ENCODE data around the gene ACVR1B.
A peak's percentile ranks its signal among the peaks of the same experiment; 100 is the strongest.
"Not testable (repeated sequence)": the region's sequence is repeated elsewhere in the genome, so short reads cannot be mapped to it uniquely, and the experiment has no call there.

The ACVR1B gene

DNA sequence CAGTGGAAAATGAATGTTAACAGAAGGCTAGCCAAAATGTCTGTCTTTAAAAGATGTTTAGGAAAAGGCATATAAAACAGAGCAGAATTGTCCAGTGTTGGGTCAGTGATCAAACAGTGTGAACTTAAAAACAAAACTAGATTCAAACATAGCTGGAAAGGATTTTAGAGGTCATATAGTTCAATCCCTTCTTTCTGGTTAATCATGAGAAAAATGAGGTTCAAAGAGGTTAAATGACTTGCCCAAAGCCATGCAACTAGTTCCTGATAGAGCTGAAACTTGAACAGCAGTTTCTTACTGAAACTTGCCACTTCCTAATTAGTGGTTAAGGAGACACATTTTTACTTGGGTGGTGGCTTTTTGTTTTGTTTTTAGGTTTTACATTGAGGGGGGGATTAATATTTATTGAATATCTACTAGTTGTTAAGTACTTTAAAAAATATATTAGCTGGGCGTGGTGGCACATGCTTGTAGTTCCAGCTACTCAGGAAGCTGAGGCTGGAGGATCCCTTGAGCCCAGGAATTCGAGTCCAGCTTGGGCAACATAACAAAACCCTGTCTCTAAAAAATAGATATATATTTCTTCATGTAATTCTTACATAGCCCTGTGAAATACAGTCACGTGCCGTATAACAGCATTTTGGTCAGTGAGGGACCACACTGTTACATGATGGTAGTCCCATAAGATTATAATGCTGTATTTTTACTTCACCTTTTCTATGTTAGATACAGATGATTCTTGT lies 20.4 kb downstream of the ACVR1B start:
- no peak for DNase-seq (ENCODE audit: low read depth)

DNA sequence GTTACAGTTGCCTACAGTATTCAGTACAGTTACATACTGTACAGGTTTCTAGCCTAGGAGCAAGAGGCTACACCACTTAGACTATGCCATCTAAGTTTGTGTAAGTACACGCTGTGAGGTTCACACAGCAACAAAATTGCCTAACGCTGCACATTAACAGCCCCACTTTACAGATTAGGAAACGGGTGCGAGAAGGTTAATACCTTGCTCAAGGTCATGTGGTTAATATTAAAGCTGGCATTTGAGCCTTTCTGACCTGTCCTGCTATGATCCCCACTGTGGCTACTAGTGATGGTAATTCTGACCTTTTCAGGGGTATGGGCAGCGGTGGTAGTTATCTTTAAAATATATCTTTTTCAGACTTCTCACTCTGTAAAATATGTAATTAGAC lies 20.9 kb downstream of the ACVR1B start:
- DNase-seq (ENCODE audit: low read depth): no peak

DNA sequence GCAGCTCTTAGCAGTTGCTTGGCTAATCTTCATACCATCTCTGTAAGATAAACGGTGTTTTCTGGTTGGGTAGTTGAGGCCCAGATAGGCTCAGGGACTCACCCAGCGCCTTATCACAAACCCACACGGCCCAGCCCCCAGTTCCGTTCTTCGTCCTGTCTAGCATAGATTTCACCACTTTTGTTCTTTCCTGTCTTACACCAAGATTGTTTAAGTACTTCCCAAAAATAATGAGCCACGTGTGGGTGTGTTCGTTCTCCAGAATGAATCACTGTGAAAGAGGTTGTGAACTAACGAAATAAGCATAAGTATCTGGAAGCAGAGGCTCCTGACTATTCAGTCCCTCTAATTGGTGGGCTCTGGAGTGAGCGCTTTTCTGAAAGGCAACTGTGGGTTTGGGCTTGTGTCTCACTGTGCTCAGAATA lies 21.4 kb downstream of the ACVR1B start:
- DNase-seq (ENCODE audit: low read depth): peak; percentile 60

DNA sequence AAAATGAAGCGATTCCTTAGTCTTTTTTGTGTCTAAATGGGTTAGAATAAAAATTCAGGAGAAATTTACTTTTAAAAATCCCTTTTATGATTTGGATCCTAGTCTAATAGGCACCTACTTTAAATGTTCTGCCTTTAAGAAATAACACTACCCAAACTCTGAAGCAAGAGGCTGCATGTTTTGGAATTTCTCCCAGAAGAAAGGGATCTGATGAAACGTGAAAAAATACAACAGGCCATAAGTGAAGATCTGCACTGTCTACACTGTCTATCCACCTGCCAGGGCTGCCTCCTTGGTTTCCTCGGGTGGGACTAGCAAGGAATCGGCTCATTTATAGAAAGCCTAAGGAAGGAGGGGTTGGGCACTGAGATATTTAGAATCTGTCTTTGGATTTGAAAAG lies 22.1 kb downstream of the ACVR1B start:
- DNase-seq (ENCODE audit: low read depth): no peak

DNA sequence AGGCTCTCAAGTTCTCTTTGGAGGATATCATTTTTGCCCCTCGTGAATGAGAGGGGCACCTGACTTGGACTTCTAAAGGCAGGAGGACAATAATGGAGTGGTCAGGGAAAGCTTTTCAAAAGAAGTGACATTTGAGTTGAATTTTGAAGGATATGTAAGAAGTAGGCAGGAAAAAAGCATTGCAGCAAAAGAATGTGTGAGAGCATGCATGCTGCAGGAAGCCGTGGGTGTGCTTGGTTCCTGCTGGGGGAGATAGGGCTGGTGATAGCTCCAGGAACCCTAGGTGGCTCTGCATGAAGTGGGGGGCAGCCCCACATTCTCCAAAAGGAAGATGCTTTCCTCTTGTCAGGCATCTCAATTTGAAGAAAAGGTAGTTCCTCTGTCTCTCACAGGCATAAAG lies 23.1 kb downstream of the ACVR1B start:
- no peak for DNase-seq (ENCODE audit: low read depth)

DNA sequence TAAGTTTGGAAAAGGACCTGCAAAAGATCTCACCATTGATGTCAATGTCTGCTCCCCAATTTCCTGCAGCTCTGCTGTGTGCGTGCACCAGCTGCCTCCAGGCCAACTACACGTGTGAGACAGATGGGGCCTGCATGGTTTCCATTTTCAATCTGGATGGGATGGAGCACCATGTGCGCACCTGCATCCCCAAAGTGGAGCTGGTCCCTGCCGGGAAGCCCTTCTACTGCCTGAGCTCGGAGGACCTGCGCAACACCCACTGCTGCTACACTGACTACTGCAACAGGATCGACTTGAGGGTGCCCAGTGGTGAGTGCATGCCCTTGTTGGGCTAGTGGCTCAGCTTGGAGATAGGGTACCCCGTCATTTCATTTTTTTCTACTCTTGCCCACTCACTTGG lies 23.7 kb downstream of the ACVR1B start:
- DNase-seq (ENCODE audit: low read depth): no peak

DNA sequence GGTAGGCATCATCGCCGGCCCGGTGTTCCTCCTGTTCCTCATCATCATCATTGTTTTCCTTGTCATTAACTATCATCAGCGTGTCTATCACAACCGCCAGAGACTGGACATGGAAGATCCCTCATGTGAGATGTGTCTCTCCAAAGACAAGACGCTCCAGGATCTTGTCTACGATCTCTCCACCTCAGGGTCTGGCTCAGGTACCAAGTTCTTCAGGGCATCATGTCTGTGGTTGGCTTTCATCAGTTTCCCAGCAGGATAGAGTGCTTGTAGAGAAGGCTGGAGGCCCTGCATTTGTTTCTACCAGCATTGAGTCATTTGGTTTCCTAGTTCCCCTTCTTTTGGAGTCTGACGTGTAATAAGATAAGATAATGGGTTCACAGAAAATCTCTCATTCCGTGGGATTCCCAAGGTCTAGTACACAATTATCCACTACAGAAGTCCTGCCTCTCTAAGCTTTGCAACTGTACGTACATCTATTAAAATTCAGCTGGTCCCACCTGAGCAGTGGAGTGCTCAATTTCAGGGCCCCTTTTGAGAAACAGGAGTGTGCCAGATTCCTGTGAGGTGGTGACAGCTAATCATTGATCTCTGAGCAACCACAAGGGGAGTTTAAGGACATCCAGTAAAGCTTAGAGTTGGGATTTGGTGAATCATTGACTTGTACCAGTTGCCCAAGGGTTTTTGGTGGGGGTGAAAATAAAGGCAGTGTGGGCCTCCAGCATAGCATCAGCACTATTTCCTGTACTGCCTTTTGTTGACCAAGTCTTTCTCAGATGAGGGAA lies 25.1 kb downstream of the ACVR1B start:
- DNase-seq (ENCODE audit: low read depth): peak; percentile 59

DNA sequence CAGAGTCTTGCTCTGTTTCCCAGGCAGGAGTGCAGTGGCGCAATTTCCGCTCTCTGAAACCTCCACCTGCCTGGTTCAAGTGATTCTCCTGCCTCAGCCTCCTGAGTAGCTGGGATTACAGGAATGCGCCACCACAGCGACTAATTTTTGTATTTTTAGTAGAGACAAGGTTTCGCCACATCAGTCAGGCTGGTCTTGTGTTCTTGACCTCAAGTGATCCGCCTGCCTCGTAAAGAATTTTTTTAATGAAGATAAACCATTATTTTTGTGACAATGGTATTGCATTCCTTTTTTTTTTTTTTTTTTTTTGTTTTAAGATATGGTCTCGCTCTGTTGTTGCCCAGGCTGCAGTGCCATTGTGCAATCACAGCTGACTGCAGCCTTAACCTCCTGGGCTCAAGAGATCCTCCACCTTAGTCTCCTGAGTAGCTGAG lies 25.8 kb downstream of the ACVR1B start:
- DNase-seq (ENCODE audit: low read depth): no peak

DNA sequence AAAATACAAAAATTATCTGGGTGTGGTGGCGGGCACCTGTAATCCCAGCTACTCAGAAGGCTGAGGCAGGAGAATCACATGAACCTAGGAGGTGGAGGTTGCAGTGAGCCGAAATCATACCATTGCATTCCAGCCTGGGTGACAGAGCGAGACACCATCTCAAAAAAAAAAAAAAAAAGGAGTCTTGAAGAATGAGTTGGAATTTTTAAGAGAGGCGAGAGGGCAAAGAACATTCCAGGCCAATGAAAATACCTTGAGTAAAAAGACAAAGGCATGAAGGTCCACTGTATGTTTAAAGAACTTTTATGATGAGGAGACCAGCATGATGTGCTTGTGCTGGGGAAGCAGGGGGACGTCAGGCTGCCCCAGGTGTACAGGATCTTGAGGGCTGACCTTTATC lies 27.8 kb downstream of the ACVR1B start:
- DNase-seq (ENCODE audit: low read depth): not testable (repeated sequence)

DNA sequence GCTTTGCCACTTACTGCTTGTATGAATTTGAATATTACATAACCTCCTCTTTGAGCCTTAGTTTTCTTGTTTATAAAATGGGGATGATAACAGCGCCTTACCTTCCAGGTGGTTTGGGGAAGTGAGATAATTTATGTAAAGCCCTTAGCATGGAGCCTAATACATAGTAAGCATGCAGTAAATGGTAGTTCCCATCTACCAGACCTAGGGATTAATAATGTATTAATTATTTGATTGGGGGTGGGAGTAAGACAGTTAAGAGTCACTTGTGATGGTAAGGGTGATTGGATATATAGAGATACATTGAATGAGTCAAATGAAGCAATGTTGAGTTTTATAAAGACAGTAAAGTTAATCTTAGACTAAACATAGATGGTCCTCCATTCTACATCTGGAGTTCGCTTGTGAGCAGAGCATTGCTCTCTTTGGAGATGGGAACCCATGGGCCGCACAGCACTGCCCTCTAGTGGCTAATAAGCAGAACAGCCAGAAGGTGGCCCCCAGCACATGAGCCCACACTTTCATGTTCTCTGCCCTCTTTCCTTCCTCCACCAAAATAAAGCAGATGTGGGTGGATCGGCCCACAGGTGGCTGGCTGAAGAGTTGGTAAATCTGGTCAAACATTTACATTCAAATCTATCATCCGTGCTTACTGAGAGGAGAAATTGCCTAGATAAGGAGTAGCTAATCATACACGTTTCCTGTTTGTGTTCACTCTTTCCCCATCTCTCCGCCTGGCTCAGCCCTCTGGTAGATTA lies 28.7 kb downstream of the ACVR1B start:
- no peak for DNase-seq (ENCODE audit: low read depth)

DNA sequence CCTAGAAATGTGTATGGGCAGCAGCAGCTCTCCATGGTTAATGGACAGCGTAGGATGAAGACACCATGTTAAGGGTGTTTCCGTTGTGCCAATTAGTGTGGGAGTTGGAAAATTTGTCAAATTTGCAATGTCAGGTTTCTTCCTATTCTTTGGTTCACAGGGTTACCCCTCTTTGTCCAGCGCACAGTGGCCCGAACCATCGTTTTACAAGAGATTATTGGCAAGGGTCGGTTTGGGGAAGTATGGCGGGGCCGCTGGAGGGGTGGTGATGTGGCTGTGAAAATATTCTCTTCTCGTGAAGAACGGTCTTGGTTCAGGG lies 29.3 kb downstream of the ACVR1B start:
- no peak for DNase-seq (ENCODE audit: low read depth)

DNA sequence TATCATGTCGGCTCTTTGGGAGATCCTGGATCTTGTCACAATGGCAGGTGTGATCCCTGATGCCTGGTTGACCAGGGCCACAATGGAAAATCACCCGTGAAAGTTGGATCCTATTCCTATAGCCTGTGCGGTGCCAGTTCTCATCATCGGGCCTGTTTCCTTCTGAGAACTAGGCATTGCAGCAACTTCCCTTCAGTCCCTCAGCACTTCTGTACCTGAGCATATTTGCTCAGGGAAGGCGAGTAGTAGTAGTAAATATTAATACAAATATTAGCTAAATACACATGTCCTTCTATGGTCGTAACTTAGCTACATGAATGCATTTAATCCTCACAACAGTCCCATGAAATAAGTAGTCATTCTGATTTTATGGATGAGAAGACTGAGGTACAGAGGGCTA lies 33.2 kb downstream of the ACVR1B start:
- DNase-seq (ENCODE audit: low read depth): no peak

DNA sequence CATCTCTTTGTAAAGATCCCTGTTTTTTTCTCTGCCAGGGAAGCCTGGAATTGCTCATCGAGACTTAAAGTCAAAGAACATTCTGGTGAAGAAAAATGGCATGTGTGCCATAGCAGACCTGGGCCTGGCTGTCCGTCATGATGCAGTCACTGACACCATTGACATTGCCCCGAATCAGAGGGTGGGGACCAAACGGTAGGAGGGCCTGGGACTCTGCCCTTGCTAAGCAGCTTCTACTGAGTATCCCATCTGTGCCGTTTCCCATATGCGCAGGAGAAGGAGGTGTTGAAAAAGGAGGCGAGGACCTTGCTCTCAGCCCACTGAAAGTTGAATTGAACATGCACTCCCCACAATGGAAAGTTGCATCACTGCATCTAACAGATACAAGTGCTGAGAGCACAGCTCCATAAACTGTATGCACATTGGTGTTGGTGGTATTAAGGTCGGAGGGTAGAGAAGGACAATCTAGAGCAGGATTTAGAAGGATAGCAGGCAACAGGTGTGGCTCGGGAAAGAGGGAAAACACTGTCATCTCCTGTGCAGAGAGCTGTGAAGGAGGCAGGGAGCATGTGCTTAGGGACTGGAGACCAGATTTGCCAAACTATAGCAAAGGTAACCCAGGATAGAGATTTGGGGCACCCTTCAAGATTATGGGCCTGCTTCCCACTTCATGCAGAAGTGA lies 33.8 kb downstream of the ACVR1B start:
- DNase-seq (ENCODE audit: low read depth): no peak

DNA sequence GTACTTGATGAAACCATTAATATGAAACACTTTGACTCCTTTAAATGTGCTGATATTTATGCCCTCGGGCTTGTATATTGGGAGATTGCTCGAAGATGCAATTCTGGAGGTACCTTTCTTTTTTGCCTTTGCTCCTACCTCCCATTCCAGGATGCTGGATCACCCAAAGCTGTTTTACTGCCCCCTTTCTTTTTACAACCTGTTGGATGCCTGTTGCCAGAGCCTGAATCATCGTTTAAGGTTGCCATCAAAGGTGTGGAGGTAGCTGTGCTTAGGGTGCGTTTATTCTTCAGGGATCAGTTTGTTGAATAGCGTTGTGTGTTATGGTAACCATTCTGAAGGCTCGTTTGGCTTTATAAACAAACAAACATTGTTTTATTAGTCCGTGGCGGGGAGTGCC lies 35.3 kb downstream of the ACVR1B start:
- no peak for DNase-seq (ENCODE audit: low read depth)

DNA sequence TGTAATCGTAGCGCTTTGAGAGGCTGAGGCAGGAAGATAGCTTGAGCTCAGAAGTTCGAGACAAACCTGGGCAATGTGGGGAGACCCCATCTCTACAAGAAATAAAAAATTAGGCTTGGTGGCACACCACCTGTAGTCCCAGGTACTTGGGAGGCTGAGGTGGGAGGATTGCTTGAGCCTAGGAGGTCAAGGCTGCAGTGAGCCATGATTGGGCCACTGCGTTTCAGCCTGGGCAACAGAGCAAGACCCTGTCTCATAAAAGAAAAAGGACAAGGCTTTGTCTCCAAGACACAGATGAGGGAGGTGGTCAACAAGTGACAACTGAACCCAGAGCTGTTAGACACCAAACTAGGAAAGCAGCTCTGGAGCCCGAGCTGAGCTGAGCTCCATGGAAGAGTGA lies 40.7 kb downstream of the ACVR1B start:
- DNase-seq (ENCODE audit: low read depth): no peak

DNA sequence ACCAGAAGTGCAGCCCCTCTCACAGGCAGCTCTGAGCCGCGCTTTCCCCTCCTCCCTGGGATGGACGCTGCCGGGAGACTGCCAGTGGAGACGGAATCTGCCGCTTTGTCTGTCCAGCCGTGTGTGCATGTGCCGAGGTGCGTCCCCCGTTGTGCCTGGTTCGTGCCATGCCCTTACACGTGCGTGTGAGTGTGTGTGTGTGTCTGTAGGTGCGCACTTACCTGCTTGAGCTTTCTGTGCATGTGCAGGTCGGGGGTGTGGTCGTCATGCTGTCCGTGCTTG lies 43.0 kb downstream of the ACVR1B start:
- DNase-seq (ENCODE audit: low read depth): no peak

DNA sequence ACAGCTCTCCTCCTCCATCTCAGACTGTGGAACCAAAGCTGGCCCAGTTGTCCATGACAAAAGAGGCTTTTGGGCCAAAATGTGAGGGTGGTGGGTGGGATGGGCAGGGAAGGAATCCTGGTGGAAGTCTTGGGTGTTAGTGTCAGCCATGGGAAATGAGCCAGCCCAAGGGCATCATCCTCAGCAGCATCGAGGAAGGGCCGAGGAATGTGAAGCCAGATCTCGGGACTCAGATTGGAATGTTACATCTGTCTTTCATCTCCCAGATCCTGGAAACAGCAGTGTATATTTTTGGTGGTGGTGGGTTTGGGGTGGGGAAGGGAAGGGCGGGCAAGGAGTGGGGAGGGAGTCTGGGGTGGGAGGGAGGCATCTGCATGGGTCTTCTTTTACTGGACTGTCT lies 43.5 kb downstream of the ACVR1B start:
- DNase-seq (ENCODE audit: low read depth): no peak

DNA sequence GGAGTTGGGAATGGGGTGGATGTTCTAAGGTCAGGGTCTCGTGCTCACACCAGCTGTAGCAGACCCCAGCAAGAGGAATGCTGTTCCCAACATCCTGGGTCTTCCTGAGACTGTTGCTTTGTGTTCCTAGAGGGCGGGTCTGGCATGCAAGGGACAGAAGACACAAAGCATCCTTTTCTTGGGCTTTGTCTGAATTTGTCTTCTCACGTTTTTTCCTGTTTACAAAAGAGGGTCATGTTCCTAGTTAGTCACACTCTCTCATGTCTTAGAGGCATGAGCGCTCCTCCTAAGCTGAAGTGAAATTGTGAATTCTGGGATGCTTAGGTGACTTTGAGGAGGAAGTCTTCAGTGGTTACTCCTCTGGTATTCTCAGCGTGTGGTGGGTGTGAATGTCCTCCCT lies 45.6 kb downstream of the ACVR1B start:
- DNase-seq (ENCODE audit: low read depth): no peak

DNA sequence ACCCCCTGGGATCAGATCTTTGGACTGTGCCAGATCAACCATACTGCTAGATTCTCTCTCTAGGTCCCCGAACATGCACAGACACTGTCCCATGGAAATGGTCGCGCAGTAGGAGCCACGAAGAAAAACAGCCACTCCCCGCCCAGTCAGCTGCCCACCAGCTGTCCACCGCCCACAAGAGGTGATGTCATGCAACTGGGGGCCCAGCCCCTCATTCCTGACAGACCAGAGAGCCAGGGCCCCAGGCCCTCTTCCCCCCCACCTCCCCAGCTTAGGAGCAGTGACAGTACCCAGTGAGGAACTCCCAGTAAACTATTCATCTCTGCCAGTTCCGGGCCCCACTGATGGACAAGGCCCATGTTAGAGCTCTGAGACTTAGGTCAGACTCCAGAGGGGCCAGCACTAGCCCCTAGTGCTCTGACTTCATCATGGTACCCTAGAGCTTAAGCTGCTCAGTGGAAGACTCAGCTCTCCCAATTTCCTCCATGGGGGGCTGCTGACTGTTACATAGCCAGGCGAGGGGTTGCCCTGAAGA lies 51.6 kb downstream of the ACVR1B start:
- no peak for DNase-seq (ENCODE audit: low read depth)

DNA sequence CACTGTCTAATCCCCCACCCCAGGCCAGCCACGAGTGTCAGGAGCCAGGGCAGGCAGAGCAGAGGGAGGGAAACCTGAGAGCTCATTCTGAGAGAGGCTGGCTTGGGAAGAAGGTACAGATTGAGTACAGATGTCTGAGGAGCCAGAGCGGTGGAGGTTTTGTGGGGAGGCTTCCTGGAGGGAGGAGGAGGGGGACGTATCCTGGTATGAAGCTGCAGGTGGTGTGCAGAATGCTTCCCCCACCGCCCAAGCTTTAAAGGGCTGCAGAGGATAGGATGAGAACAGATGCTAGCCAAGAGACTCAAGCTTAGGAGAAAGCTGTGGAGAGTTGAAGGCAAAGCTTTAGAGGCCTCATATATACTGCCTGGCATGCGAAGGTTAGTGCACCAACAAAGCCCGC lies 52.1 kb downstream of the ACVR1B start:
- DNase-seq (ENCODE audit: low read depth): no peak

DNA sequence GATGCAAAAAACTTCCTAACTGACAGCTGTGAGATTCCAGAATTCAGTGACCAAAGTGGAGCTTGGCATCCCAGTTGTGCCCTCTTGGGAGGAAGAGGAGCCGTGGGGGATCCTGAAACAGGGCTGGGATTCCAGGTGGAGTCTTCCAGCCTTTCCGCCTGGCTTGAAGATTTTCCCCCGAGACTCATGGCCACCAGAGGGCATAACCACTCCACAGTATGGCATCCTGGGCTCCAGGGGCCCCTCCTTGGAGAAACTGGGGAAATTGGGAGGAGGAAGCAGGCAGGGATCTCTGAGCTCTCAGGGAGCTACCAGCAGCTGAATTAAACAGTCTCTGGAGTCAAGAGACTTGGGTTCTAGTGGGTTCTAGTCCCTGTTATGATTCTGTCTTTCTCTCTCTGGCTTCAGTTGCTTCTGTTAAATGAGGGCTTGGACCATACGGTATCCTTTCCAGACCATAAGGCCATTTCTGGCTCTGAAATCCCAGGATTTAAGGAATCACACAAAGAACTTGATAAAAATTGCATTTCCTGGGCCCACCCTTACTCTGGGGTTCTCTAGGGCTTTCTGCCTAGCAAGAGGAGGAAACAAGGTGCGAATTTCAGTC lies 52.6 kb downstream of the ACVR1B start:
- DNase-seq (ENCODE audit: low read depth): no peak

All from non-pigmented ciliary epithelial cell (primary cell).